HL-60 (cell line): Measurements from ENCODE around the gene DHX30.

Source experiments
- CTCF ChIP-seq: IDR thresholded peaks from one replicate; pipeline ENCODE4 v1.5.1; 2011; ENCODE audit warnings: low read length, control low read depth, inconsistent platforms; ENCODE audit not compliant: insufficient read depth
- GABPA ChIP-seq: IDR thresholded peaks from 2 replicates; pipeline ENCODE4 v1.6.1; 2012; ENCODE audit warnings: low read depth

- TF ChIP-seq CTCF (no peak), GABPA (no peak)
Measured at GRCh38 chr3:47849186-47849698, 46.3 kb downstream of the DHX30 start.
